Heart right ventricle (tissue), 16 donors: ENCODE data around the gene KRTAP12-3. TPM values are rescaled to one million over a fixed set of nuclear protein-coding genes. Genes with fewer than 3 reads are reported as not detected.
"Not testable (repeated sequence)": the region's sequence is repeated elsewhere in the genome, so short reads cannot be mapped to it uniquely, and the experiment has no call there.

Source experiments
- ATAC-seq, 8 donors: fragments of 200-7000 bp; cut with Tn5 transposase; one replicate each; pipeline ENCODE4 v1.9.1; 2020; ENCODE audit warnings: mild to moderate bottlenecking in 8 of 8, moderate library complexity in 8 of 8, moderate number of reproducible peaks in 1 of 8
- DNase-seq, 2 donors: peaks; one replicate each; pipeline ENCODE4 v3.0.0-alpha.2; 2020
- H3K27ac ChIP-seq, 10 donors: fragments of 200-600 bp; sonication (generic) in 2 of 10; one replicate each; pipeline versions ENCODE4 v1.5.0 to v1.8.0; 2020 to 2022; ENCODE audit warnings: mild to moderate bottlenecking in 3 of 10
- H3K27me3 ChIP-seq, 7 donors: fragments of 200-600 bp; one replicate each; pipeline ENCODE4 v1.8.0; 2021 to 2022; ENCODE audit warnings: mild to moderate bottlenecking in 2 of 7
- H3K36me3 ChIP-seq, 9 donors: fragments of 200-600 bp; sonication (generic) in 1 of 9; one replicate each; pipeline versions ENCODE4 v1.5.0 to v1.8.0; 2020 to 2022; ENCODE audit warnings: mild to moderate bottlenecking in 2 of 9
- H3K4me1 ChIP-seq, 9 donors: fragments of 200-600 bp; sonication (generic) in 1 of 9; one replicate each; pipeline versions ENCODE4 v1.5.0 to v1.8.0; 2020 to 2022; ENCODE audit warnings: mild to moderate bottlenecking in 4 of 9
- H3K4me3 ChIP-seq, 10 donors: fragments of 200-600 bp; sonication (generic) in 2 of 10; one replicate each; pipeline versions ENCODE4 v1.5.0 to v1.8.0; 2020 to 2022; ENCODE audit warnings: mild to moderate bottlenecking in 7 of 10, moderate library complexity in 2 of 10
- H3K9me3 ChIP-seq, 11 donors: fragments of 200-600 bp in 10 of 11; sonication (generic) in 2 of 11; one replicate each; pipeline versions ENCODE4 v1.5.0 to v1.8.0; 2013 to 2022; ENCODE audit warnings: mild to moderate bottlenecking in 2 of 11, control low read depth in 1 of 11, moderate library complexity in 1 of 11
- CTCF ChIP-seq, 9 donors: fragments of 200-600 bp; sonication (generic) in 2 of 9; IDR thresholded peaks; one replicate each; pipeline versions ENCODE4 v1.5.0 to v1.8.0; 2021 to 2022; ENCODE audit warnings: antibody characterized with exemption in 9 of 9, mild to moderate bottlenecking in 5 of 9, moderate library complexity in 1 of 9
- WGBS, 2 donors: extraction: QIAGEN DNeasy Blood & Tissue Kit; methylation state at CpG; one replicate each; pipeline ENCODE4 v1.1.7; 2013; ENCODE audit warnings: inconsistent platforms in 1 of 2; 5-methylcytosine and 5-hydroxymethylcytosine counted together
- intact Hi-C, 10 donors: fragments of 100-400 bp; cut with DNase I; formaldehyde crosslinking; loops; one replicate each; pipeline versions ENCODE4 v1.11.1 to v1.14.2; 2022
- polyA plus RNA-seq, 2 donors: library from polyadenylated mRNA; stranded (reverse); fragments of 200-250 nt; gene quantifications; one replicate each; pipeline ENCODE4 v1.2.3, GENCODE V29; 2013
- total RNA-seq, 10 donors: library from RNA; stranded (reverse); fragmentation: NEBNext Ultra II Directional in 3 of 10; extraction: Animal tissue kit (Norgen Biotek cat#: 25700) in 3 of 10; gene quantifications; one replicate each; pipeline versions ENCODE4 v1.2.1 to v1.2.4, GENCODE V29; 2021 to 2023
- donor health status: Arrhythmogenic right ventricular cardiomyopathy.
- donor health status: ischemic (EF 13 %, LVEDD 7.1; RV severe dilation, severe dysfunction).
- donor health status: healthy with polysubstance abuse.
- donor health status: DM: no; HTN: yes; CAD: no.
- donor health status: DM: no; HTN: no; CAD: no.
- donor health status: ischemic (EF 25% LVEDD 6.9; RV normal size, moderate dysfunction).
- donor health status: ischemic (EF 25% LVEDD 5.7; RV mildly dilated, moderate dysfunction).
- donor health status: healthy.
- donor health status: DM: yes; HTN: yes; CAD: no.
- donor health status: Ischemic cardiomyopathy.
- donor health status: ischemic (EF 35%, LVEDD 5.7; RV mildly dilated, moderate dysfunction).
- donor health status: nonischemic (EF 11% LVEDD 7.7; RV severe dilation, severe dysfunction).
- donor health status: DM: yes; HTN: yes; CAD: no.
- donor health status: PGD.
- donor health status: ischemic (EF 29% LVEDD 5.4; RV normal size, mild dysfunction).
- donor health status: nonischemic (EF 23%, LVEDD 6.1; RV moderate dilation, normal function).

KRTAP12-3 gene
- total and polyA plus RNA-seq, 12 donors = not detected

GRCh38 chr21:44658541-44658910 is 794 bp downstream of the KRTAP12-3 start:
- Histone ChIP-seq H3K4me1 (no peaks in the 10 kb centered on the region), H3K4me3 (no peak overlapping the region), H3K36me3 (no peaks in the 10 kb centered on the region), H3K27me3 (peaks cover 0 to 32% (median 0%) of the 10 kb centered on the region in 7 donors), H3K27ac (peak overlapping the region in 1 of 10 donors; percentile 76), H3K9me3 (peaks cover 0 to 23% (median 4%) of the 10 kb centered on the region in 11 donors)
- TF ChIP-seq CTCF (IDR thresholded peaks at IDR 0.05) = no peak
- DNase-seq (no peak), ATAC-seq (no peak)
- intact Hi-C loops = no loop called here
- 83 to 84% methylated on average over 5 of the region's 5 CpGs for WGBS, 2 donors

DNA sequence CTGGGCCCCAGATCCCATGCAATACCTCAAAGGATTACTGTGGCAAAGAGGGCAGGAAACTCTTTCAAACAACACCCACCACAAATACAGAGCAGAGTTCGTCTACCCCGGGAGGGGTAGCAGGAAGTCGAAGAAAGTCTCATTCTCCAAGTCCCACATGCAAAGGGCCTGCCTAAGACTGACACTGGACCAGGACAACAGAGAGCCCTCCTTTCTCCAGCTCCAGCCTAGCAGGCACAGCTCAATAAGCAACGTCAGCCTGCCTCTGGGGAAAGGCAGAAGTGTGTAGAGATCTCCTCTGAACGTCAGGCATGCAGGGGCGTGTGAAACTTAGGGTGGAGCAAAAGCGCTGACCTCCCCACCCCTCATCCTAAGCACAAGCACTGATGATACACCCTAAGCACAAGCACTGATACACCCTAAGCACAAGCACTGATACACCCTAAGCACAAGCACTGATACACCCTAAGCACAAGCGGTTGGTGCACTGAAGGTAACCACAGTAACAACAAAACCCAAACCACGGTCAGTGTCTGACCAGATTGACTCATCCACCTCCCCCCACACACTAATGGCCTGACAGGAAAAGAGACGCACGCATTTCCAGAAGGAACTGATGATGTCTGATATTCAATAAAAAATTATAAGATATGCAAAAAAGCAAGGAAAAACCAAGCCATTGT is 1.3 kb downstream of the KRTAP12-3 start:
- no peak for ATAC-seq
- Histone ChIP-seq H3K27me3 (peaks cover 0 to 28% (median 0%) of the 10 kb centered on the region in 7 donors), H3K4me3 (no peak overlapping the region), H3K27ac (peak overlapping the region in 1 of 10 donors; percentile 76), H3K4me1 (no peaks in the 10 kb centered on the region), H3K36me3 (no peaks in the 10 kb centered on the region), H3K9me3 (peaks cover 0 to 28% (median 4%) of the 10 kb centered on the region in 11 donors)
- DNase-seq = no peak
- no peak for TF ChIP-seq CTCF (IDR thresholded peaks at IDR 0.05)
- WGBS, 2 donors = 55 to 59% methylated on average over 11 of the region's 11 CpGs
- intact Hi-C loops = no loop called here

- H3K4me1 ChIP-seq, DNase-seq, H3K27ac ChIP-seq, H3K36me3 ChIP-seq, H3K4me3 ChIP-seq, ATAC-seq, intact Hi-C loops: not testable (repeated sequence)
- H3K27me3 ChIP-seq = peaks cover 0 to 28% (median 0%) of the 10 kb centered on the region in 7 donors
- WGBS, 2 donors = 26 to 51% methylated on average over 7 of the region's 7 CpGs
- H3K9me3 ChIP-seq = peaks cover 0 to 19% (median 2%) of the 10 kb centered on the region in 11 donors
Observed at GRCh38 chr21:44661567-44661966, 3.8 kb downstream of the KRTAP12-3 start.

DNA sequence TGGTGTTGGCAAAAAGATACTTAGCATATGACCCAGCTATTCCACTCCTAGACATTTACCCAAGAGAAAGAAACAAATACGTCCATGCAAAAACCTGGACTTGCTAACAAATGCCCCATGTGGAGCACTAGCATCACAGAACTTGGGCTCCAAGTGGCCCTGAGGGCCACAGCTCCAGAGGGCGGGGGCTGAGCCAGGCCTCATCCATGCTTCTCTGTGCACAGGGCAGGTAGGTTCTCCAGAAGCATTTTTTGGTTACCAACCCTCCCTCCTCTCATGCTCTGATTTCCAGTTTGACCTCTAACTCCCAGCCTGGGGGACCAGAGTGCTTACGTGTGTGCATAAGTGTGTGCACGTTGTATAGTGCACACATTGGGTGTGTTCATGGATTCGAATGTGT is 7.0 kb downstream of the KRTAP12-3 start:
- WGBS, 2 donors = 85 to 88% methylated on average over 5 of the region's 5 CpGs
- H3K27me3 ChIP-seq = peaks cover 0 to 6% (median 0%) of the 10 kb centered on the region in 7 donors
- H3K9me3 ChIP-seq = peaks cover 0 to 19% (median 0%) of the 10 kb centered on the region in 11 donors
- H3K4me1 ChIP-seq = no peaks in the 10 kb centered on the region
- no peak for TF ChIP-seq CTCF (IDR thresholded peaks at IDR 0.05)
- DNase-seq = no peak
- H3K4me3 ChIP-seq = no peak overlapping the region
- H3K27ac ChIP-seq = no peak overlapping the region
- no peak for ATAC-seq
- no peaks in the 10 kb centered on the region for H3K36me3 ChIP-seq
- intact Hi-C loops = loop anchor here in 1 of 10 donors (2.0 kb wide), 1 partner anchor 20 kb away; no protein-coding TSS in a partner anchor
